Measurements from ENCODE around the gene TUBB2A.
"Not testable (repeated sequence)": the region's sequence is repeated elsewhere in the genome, so short reads cannot be mapped to it uniquely, and the experiment has no call there.

Gene TUBB2A

DNA sequence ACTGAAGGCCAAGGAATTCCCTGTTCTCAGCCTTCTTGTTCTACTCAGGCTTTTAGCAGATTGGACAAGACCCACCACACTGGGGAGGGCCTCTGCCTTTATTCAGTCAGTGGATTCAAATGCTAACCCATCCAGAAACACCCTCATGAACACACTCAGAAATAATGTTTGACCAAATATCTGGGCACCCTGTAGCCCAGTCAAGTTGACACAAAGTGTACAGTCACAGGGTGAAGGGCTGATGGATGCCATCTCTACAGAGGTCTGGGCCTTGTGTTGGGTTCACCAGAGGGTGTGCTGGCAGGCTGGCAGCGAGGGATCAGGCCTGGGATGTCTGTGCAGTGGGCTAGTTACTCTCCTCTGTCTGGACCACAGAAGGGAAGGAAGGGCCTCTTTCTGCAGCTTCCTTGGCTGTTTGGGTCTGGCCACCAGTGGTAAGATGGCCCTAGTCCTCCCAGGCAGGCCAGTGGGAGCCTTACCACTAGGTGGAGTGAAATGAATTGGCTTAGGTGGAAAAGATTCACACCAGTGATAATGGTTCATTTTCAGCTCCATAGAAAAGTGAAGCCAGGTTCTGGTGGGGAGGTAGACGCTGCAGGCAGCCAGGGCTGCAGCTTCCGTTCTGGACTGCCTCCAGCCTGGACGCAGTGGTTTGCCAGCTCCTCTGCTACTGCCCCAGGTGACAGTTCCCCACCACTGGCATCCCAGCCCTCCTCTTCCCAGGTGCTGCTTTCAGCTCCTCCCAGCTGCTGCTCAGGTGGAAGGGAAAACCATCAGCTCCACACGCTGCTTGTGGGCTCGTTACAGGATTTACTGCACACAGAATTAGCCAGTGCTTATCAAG lies 9.2 kb downstream of the TUBB2A start:
- no peak for DNase-seq

DNA sequence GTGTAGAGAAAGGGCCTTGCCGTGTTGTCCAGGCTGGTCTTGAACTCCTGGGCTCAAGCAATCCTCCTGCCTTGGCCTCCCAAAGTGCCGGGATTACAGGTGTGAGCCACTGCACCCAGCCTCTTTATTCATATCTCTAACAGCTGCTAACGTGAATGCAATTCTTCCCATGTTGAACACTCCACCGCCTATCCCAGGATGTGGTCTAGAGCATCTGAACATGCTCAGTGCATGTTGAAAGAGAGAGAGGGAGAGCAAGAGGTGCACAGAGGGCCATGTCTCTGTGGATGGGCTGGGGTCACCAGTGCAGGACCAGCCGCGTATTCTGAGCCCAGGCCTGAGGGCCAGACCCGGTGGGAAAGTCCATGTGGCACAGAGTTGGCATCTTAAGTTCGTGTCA lies 12.8 kb downstream of the TUBB2A start:
- no peak for DNase-seq

DNA sequence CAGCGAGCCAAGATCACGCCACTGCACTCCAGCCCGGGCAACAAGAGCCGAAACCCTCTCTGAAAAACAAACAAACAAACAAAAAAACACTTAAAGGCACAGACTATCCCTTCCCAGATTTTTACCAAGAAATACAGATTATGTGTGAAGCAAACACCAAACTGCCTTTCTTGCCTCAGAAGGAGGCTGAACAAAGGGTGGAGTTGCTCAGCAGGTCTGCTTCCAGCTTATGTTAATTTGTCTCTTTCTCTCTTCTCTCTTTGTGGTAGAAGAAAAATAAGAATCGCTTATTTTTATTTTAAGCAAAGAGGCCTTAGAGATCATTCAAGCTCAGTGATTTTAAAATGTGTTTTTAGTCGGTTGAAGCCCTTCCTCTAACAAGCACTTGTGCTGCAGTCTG lies 14.2 kb downstream of the TUBB2A start:
- no peak for DNase-seq

DNA sequence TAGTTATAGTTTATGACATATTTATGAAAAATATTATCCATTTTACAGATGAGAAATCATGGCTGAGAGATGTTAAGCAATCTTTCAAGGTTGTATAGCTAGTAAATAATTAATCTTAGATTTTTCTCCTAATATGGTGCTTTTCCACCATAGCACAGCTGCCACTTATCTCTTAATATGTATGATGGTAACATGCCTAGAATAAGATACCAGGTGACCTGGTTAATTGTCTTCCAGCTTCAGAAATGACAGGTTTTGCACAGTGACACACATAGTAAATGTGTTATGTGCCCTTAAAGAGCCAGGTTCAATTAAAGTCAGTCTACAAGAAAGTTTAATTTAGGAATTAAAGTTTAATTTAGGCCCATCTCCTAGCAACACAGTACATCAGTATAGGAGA lies 14.8 kb downstream of the TUBB2A start:
- no peak for DNase-seq

DNA sequence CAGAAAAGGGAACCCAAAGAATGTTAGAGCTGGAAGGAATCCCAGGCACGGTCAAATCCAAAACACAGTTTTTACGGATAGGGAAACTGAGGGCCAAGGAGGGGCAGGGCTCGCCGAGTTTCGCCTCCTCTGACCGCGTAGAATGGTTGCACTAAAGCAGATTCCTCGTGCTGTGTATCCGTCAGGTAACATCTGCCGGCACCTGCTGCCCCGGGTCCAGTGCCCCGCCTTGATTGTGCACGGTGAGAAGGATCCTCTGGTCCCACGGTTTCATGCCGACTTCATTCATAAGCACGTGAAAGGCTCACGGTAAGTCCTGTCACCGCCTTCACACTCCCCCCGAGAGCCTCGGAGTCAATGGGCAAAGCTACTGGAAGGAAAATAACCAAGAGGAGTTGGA lies 17.1 kb downstream of the TUBB2A start:
- no peak for DNase-seq

DNA sequence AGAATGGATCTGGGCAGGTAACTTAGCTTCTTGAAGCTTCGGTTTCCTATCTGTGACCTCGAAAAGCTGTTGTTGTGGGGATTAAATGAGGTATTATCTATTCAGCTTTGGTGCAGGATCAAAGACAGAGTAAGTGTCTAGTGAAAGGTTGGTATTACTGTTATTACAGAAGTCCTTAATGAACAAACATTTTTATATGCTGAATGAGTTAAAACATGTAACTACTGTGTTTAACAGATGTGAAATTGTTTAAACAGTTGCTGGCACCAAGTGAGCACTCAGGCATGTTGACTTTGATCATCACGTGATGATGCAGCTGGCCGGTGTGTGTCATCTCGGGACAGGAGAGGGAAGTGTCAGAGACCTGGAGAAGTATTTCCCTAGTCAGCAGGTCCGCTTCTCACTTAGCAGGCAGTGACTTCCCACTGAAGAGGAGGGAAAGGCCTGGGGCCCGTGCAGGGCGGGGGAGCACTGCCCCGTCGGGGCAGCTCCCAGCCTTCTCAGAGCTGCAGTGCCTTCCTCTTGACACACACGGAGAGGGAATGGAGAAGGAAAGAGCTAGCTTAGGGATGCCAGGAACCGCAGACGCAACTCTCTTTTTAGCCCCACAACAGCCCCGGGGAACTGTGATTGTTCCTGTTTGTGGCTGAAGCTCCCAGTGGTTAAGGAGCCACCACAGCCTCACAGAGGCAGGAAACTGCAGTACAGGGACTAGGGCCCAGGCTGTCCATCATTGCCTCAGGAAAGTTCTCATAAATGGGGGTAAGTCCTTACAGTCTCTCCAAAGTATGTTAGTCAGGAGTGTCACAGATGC lies 18.0 kb downstream of the TUBB2A start:
- no peak for DNase-seq

DNA sequence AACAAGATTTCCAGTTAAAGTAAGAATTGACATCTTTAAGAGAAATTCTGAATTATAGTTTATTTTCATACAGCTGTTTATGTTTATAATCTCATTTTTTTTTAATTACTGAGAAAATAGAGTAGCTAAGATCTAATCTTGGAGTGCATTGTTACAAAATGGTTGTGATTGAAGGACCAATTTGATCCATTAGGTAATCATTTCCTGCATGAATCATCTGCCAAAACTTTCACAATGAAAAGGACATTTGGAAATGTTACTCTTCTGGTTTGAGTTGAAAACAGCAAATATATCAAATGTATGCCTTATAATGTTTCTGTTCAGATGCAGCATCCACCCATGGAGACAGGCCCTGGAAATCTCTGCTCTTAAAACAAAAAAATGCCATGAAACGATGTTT lies 19.0 kb downstream of the TUBB2A start:
- DNase-seq = no peak

DNA sequence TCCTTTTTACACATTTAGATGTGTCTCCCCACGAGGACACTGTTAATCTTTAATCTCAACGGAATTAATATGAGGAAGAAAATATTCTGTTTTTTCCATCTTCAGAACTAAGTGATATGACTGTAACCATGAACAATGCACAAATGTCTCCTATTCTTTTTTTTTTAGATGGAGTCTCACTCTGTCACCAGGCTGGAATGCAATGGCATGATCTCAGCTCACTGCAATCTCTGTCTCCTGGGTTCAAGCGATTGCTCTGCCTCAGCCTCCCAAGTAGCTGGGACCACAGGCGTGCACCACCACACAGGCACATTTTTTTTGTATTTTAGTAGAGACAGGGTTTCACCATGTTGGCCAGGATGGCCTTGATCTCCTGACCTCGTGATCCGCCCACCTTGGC lies 19.5 kb downstream of the TUBB2A start:
- DNase-seq = not testable (repeated sequence)

DNA sequence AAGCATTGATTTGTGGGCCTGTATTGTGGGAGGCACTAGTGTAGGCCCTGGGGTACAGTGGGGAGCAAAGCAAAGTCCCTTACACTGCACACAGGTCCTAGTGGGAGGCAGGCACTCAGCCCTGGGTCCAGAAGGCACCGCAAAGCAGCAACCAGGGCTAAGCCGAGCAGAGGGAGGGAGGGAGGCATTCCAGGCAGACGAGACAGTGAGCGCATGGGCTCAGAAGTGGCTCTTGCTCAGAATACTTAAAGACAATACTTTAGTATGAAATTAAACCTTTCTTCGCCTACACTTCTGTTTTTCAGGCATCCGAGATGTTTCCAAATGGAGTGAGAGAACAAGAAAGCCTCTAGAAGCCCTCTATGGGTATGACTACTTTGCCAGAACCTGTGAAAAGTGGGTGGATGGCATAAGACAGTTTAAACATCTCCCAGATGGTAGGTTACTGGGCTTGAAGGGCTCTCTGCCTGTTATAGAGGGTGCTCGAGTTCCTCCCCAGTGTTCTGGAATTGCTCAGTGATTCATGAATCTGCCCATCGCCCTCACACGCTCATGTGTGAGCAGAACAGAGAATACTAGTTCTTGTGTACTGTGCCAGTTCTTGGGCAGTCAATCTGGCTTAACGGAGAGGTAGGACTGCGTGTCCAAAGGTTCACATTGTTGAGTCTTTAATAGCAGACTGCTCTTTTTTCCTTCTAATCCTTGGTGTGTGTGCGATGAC lies 20.1 kb downstream of the TUBB2A start:
- DNase-seq = no peak

DNA sequence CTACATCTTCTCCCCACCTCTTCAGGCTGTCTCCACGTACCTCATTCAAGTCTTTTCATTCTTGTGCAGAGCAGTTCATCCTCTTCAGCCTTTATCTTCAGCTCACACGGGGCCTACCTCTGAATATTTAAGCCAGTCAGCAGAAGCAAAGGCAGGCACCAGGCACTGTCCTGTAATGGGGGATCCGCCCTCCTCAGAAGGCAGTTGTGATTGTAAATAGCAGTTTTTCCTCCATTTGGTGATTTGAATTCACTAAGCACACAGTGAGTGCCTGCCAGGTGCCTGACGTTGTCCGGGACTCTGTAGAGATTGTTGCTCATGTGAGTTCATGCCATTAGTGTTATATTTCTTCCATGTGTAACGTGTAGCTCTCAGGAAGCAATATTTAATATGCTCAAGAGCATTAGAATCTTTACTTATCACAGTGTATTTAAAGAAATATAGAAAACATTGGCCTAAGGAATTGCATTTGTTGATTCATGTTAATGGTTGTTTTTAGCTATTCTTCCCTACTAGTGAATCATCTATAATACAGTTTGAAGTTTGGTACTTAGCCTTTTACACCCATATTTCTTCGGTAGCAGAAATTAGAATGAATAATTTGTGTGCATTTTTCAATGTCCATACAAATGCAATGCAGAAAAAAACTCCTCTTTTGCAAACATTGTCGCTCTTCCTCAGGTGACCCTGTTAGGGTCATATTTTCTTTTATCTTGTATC lies 20.9 kb downstream of the TUBB2A start:
- no peak for DNase-seq

DNA sequence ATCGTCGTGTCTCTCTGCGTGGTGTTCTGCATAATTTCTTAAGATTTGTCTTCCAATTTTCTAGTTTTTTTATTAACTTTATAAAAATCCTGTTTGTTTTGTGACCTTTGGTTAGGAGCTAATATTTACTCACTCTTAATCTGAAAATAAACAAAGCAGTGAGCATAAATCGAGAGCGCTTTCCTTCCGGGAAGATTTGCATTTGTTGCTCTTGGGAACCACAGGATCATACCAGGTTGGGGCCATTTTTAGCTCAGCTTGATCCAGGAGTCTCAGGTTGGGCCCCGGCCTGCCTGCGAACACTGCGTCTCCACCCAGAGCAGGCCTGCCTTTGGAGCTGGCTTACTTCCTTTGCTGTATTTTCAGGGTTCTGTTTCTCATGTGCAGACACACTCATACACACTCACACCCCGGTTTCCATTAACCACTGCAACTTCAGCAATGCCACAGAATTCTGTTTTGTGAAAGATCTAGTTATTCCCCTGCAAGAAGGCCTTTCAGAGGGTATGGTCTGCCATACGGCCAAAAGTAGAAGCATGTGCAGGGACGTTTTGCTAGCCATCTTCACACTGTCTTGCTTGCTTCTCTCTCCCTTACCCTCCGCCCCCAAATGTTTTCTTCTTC lies 21.6 kb downstream of the TUBB2A start:
- no peak for DNase-seq

DNA sequence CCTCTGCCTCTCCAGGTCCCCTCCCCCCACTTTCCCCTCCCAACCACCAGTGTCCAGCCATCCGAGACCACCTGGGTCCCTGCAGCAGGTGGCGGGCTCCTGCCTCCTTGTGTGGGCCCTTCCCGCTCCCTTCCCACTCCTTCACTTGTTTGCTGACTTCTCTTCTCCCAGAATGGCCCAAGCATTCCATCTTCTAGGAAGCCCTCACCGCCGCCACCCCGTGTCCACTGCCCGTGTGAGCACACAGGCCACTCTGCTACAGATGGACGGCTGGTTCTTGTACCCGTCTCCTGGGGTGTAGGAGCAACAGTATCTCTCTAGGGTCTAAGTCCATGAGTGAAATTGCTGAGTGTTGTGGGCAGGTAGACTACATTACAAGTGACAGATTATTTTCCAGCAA lies 23.8 kb downstream of the TUBB2A start:
- no peak for DNase-seq

DNA sequence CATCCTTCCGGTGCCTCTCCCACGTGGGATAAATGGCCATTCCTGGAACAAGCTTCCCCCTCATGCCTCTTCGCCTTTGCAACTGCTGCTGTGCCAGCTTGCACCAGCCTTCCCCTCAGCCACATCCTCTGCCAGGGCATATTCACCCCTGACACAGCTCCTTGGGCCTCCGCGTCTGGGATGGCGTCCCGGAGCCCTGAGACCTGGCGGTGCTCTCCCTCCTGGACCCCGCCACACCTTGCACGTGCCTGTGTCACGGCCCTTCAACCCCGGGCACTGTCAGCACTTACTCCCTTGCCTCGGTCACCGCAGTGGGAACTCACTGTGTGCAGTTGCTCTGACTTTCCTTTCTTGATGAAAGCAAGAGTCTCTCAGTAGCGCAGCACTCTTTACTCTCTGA lies 25.6 kb downstream of the TUBB2A start:
- DNase-seq = no peak

DNA sequence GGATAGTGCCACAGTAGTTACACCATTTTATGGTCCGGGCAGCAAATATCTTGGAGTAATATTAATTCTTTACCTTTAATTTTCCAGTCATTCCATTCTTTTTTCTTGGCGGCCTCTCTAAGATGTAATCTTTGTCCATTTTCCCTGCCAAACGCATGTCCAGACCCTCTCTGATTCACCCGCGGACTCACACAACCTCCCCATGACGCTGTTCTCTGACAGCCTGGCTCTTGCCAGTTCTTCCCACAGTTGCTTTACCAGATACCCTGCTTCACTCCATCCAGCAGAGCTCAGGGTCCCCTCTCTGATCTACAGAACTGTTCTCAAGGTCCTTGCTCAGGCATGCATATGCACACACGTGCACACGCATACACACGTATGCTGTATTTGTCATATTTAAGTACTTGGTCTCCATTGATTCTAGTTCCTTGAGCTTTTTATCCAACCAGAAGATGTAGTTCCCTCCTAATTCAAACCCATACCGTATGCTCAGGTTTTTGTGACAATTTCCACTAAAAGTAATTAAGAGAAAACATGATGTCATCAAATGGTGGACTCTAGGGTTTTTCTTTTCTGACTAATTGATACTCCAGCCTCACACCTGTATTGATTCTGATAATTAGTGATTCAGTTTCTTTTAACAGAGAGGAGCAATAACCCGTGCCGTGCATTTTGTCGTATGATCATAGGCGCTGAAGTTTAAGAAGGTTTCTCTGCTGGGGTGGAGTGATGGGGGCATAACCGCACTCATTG lies 28.8 kb downstream of the TUBB2A start:
- DNase-seq = no peak

DNA sequence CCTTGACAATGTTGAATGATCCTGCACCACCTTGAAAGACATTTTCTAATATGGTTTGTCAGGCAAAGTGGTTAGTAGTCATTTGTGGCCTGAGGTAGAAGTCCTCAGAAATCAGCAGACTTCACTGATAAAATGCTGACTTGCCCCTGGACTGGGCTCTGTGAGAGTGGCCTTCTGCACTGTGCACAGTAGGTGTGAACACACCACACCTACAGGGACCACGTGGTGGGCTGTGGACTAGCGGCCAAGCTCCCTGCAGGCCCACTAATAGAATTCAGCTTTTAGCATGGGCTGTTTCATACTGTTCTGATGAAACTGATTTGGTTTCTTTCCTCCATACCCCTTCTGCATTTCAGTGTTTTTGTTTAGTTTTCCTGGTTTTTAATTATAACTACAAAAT lies 31.5 kb downstream of the TUBB2A start:
- no peak for DNase-seq

DNA sequence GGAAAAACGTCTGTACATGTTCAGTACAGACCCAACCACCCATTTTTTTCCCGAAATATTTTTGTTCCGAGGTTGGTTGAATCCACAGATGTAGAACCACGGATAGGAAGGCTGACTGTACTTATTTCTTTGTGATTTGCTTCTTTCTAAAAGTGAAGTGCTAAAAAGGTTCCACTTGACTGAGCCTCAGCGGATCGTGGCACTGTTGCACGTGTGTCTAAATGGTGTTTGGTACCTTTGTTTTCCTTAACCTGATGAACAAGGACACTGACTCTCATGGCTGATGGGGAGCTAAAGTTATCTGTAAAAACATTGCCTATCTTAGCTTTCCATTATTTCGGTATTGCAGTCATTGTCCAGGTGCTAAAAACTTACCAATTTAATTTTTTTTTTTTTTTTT lies 32.7 kb downstream of the TUBB2A start:
- no peak for DNase-seq

DNA sequence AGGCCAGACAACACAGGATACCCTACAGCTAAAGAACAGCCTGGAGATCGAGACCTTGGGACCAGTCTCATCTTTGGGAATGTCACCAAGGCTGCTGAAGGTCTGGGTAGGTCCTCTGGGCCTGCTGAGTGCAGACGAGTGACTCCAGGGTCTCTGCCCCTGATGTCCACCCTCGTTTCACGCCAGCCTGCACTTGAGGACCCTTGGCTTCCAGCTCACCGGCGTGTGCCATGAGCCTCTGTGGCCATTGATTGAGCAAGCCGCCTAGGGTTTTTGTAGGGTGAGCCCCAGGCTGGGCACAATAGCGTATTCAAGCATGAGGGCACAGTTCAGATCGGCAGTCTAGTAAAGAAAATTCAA lies 34.5 kb downstream of the TUBB2A start:
- DNase-seq = no peak

DNA sequence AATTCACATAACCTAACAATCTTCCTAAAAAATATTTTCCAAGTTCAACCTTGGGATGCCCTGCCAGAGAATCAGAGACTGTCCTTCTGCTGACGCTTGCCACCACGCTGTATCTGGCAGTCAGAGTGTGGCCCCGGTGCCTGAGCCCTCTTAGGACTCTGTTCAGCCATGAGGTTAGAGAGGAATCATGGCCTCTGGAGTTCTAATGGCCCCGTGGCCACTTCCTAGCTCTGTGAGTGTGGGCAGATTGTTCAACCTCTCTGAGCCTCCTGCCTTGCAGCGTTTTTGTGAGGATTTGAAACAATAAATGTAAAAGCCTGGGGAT lies 36.6 kb downstream of the TUBB2A start:
- no peak for DNase-seq

DNA sequence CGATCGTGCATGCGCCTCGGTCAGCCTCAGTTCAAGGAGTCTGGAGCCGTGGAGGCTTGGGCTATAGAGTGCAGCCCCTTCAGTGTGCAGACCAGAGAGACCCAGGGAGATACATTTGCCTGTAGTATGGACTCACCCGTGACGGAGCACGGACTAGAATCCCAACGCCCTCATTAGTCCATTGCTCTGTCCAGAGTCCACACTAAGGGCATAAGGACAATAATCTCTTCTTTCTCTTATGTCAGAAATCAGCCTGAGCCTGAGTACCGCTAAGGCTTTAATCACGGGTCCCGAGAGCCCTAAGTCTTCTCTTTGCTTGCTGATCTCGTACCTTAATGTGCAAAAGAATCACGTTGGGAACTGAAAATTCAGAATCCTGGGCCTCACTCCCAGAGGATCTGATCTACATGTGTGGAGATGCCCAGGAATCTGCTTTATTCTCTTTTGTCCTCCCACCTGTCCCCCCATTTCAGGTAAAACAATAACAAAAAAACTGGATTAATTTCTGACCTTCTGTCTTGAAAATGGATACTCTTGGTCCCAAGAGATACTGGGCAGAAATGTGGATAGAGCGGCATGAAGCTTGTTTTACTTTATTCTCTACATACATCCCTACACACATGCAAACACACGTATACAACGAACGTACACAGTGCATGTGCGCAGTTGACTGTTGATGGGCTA lies 38.2 kb downstream of the TUBB2A start:
- DNase-seq = no peak

DNA sequence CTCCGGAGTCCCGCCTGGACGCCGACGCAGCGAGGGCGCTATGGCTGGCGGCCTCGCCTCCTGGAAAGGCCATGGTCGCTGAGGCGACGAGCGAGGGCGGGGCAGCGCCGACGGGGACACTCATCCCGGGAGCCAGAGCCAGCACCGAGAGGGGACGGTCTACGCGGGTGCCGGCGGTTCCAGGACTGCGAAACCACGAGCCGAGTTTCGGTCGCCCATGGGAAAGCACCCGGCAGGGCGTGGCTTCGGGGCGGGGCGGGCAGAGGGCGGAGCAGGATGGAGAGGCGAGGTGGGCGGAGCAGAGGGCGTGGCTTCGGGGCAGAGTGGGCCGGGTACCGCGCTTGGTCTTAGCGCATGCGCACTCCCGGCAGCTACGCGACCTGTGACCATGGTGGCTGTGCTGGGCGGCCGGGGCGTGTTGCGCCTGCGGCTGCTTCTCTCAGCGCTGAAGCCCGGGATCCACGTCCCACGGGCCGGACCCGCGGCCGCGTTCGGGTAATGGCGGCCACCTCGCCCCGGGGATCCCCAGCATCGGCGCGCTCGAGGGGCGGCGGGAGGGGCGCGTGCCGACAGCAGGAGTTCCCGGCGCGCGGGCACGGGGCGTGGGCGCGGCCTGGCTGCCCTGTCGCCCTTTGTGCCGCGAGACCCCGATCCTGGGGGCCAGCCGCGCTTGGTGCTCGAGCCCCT lies 38.8 kb downstream of the TUBB2A start, which contains the start of gene BPHL:
BPHL (plus strand) TSS at position 359 of the 687 bp plus-strand sequence; CDS start at position 389, 30 bp downstream.
- DNase-seq = peak; percentile 100

DNA sequence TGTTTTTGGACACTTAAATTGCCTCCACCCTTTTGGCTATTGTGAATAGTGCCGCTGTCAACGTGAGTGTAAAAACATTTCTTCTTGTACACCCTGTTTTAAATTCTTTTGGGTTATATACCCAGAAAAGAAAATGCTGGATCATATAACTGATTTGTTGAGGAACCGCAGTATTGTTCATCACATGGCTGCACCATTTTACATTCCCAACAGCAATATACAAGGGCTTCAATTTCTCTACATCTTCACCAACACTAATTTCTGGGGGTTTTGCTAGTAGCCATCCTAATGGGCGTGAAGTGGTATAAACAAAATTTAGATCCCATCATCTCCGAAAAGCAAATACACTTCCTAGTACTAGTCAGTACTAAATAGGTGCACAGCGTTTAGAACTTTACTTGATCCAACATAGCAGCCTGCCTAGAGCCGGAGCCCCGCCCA lies 39.4 kb downstream of the TUBB2A start:
- no peak for DNase-seq
